ENCODE results near the gene FHOD3. TPM values are rescaled to one million over a fixed set of nuclear protein-coding genes. Genes with fewer than 3 reads are reported as not detected.

Gene FHOD3
- total RNA-seq, 1 experiment from 2014 or later = 0.34 TPM

- peaks cover 5% of the 10 kb centered on the region for H3K4me1 ChIP-seq (ENCODE audit: insufficient read depth, low read length, poor library complexity, severe bottlenecking)
- H3K27ac ChIP-seq (ENCODE audit: low read depth, low read length, poor library complexity, severe bottlenecking) = no peak overlapping the region
- no peak for DNase-seq (ENCODE audit: low spot score)
- ChIA-PET CTCF (no interaction called here), POLR2A (ENCODE audit: low non-redundant PET) (no interaction called here)
- no peak overlapping the region for H3K4me3 ChIP-seq (ENCODE audit: low read depth, low read length, poor library complexity, severe bottlenecking)
- no peaks in the 10 kb centered on the region for H3K9me3 ChIP-seq (ENCODE audit: low read depth, low read length, poor library complexity, severe bottlenecking)
- TF ChIP-seq EZH2 (IDR thresholded peaks at IDR 0.05; ENCODE audit: borderline replicate concordance, low read depth, low read length, poor library complexity, severe bottlenecking) (no peak), CTCF (conservative IDR thresholded peaks at IDR 0.05; ENCODE audit: low read depth, low read length) (no peak)
- BruUV-seq (replicated peaks) = no TSS peak
- H3K36me3 ChIP-seq (ENCODE audit: insufficient read depth, low read length, poor library complexity, severe bottlenecking) = no peaks in the 10 kb centered on the region
- peaks cover 76% of the 10 kb centered on the region for H3K27me3 ChIP-seq (replicated peaks; ENCODE audit: insufficient read depth, low read depth, low read length, poor library complexity)
- intact Hi-C loops (cut with micrococcal nuclease; ENCODE audit: unreplicated experiment) = loop anchor here (1.0 to 5.0 kb wide), 2 partner anchors 256 to 276 kb away; no protein-coding TSS in a partner anchor
Observed at GRCh38 chr18:36295880-36296301, 1.6 kb upstream of the FHOD3 start.

GRCh38 chr18:36296650-36297416, 680 bp upstream of the FHOD3 start:
- Histone ChIP-seq H3K4me1 (ENCODE audit: insufficient read depth, low read length, poor library complexity, severe bottlenecking) (peaks cover 5% of the 10 kb centered on the region), H3K36me3 (ENCODE audit: insufficient read depth, low read length, poor library complexity, severe bottlenecking) (no peaks in the 10 kb centered on the region), H3K27ac (ENCODE audit: low read depth, low read length, poor library complexity, severe bottlenecking) (no peak overlapping the region), H3K27me3 (replicated peaks; ENCODE audit: insufficient read depth, low read depth, low read length, poor library complexity) (peaks cover 82% of the 10 kb centered on the region), H3K4me3 (ENCODE audit: low read depth, low read length, poor library complexity, severe bottlenecking) (peak overlapping the region; percentile 35), H3K9me3 (ENCODE audit: low read depth, low read length, poor library complexity, severe bottlenecking) (no peaks in the 10 kb centered on the region)
- ChIA-PET CTCF (no interaction called here), POLR2A (ENCODE audit: low non-redundant PET) (no interaction called here)
- no TSS peak for BruUV-seq (replicated peaks)
- peak; percentile 64 for DNase-seq (ENCODE audit: low spot score)
- intact Hi-C loops (cut with micrococcal nuclease; ENCODE audit: unreplicated experiment) = loop anchor here (1.0 to 5.0 kb wide), 2 partner anchors 255 to 275 kb away; no protein-coding TSS in a partner anchor
- TF ChIP-seq EZH2 (IDR thresholded peaks at IDR 0.05; ENCODE audit: borderline replicate concordance, low read depth, low read length, poor library complexity, severe bottlenecking) = peak; percentile 43
- peak; percentile 65 for TF ChIP-seq CTCF (conservative IDR thresholded peaks at IDR 0.05; ENCODE audit: low read depth, low read length)

- CTCF ChIA-PET = no interaction called here
- Histone ChIP-seq H3K9me3 (ENCODE audit: low read depth, low read length, poor library complexity, severe bottlenecking) (no peaks in the 10 kb centered on the region), H3K27ac (ENCODE audit: low read depth, low read length, poor library complexity, severe bottlenecking) (no peak overlapping the region), H3K4me3 (ENCODE audit: low read depth, low read length, poor library complexity, severe bottlenecking) (peak overlapping the region; percentile 29), H3K4me1 (ENCODE audit: insufficient read depth, low read length, poor library complexity, severe bottlenecking) (peaks cover 5% of the 10 kb centered on the region), H3K27me3 (replicated peaks; ENCODE audit: insufficient read depth, low read depth, low read length, poor library complexity) (peaks cover 83% of the 10 kb centered on the region), H3K36me3 (ENCODE audit: insufficient read depth, low read length, poor library complexity, severe bottlenecking) (no peaks in the 10 kb centered on the region)
- DNase-seq (ENCODE audit: low spot score) = no peak
- intact Hi-C loops (cut with micrococcal nuclease; ENCODE audit: unreplicated experiment) = loop anchor here (5.0 kb wide), 1 partner anchor 254 kb away; no protein-coding TSS in a partner anchor
- BruUV-seq (replicated peaks) = no TSS peak
- POLR2A ChIA-PET (ENCODE audit: low non-redundant PET) = no interaction called here
- TF ChIP-seq CTCF (conservative IDR thresholded peaks at IDR 0.05; ENCODE audit: low read depth, low read length) (no peak), EZH2 (IDR thresholded peaks at IDR 0.05; ENCODE audit: borderline replicate concordance, low read depth, low read length, poor library complexity, severe bottlenecking) (no peak)
Observed at GRCh38 chr18:36298126-36298741, 721 bp downstream of the FHOD3 start.

All from A673 (cell line).